HEK293 (cell line): Measurements from ENCODE around the gene GTF3C4.

Source experiments
- CTCF ChIA-PET: fragments of 350-600 bp; formaldehyde crosslinking; extraction: SDS; loops from one replicate; lab custom pipeline; 2021; ENCODE audit warnings: antibody characterized with exemption; lab: Yijun Ruan, JAX
- POLR2A ChIA-PET: fragments of 300-600 bp; formaldehyde crosslinking; extraction: SDS; loops from one replicate; lab custom pipeline; 2020; ENCODE audit warnings: antibody characterized with exemption, inconsistent platforms; lab: Yijun Ruan, JAX
- H3K27ac ChIP-seq: fragments of 200-500 bp; sonication (Bioruptor generic); 2 replicates; pipeline ENCODE4 v1.5.1; 2014; ENCODE audit warnings: low read depth, low read length, control low read depth, inconsistent platforms; ENCODE audit errors: extremely low read depth
- H3K36me3 ChIP-seq, 2 experiments: fragments of 200-500 bp in 1 of 2; sonication (Bioruptor generic) in 1 of 2; 1 replicate in 1 of 2; 2 replicates in 1 of 2; pipeline ENCODE4 v1.5.1; 2014 to 2017; ENCODE audit warnings: inconsistent platforms in 2 of 2, low read length in 2 of 2; ENCODE audit not compliant: control insufficient read depth in 2 of 2, insufficient read depth in 1 of 2
- H3K4me1 ChIP-seq: fragments of 200-500 bp; sonication (Bioruptor generic); 2 replicates; pipeline ENCODE4 v1.5.1; 2014; ENCODE audit warnings: mild to moderate bottlenecking, low read length, inconsistent platforms; ENCODE audit not compliant: control insufficient read depth, insufficient read depth
- H3K4me3 ChIP-seq: 2 replicates; pipeline ENCODE4 v1.5.1; 2011; ENCODE audit warnings: low read depth, mild to moderate bottlenecking, control low read depth, low read length, moderate library complexity
- H3K9me3 ChIP-seq: fragments of 200-500 bp; sonication (Bioruptor generic); 2 replicates; pipeline ENCODE4 v1.5.1; 2014; ENCODE audit warnings: low read depth, low read length, inconsistent platforms; ENCODE audit not compliant: control insufficient read depth, insufficient read depth
- HOXD13 ChIP-seq: sonication (generic); formaldehyde crosslinking; IDR thresholded peaks from 2 replicates; pipeline ENCODE4 v1.8.0; 2022; ENCODE audit warnings: missing genetic modification reagents, borderline replicate concordance
- KLF1 ChIP-seq: fragments of 450-650 bp; formaldehyde crosslinking; IDR thresholded peaks from 2 replicates; pipeline ENCODE4 v1.5.1; 2016; ENCODE audit warnings: missing biosample characterization, missing genetic modification characterization
- KLF16 ChIP-seq: fragments of 450-650 bp; formaldehyde crosslinking; IDR thresholded peaks from 2 replicates; pipeline ENCODE4 v1.5.1; 2017; ENCODE audit warnings: missing biosample characterization, missing genetic modification characterization
- SP3 ChIP-seq: fragments of 450-650 bp; formaldehyde crosslinking; IDR thresholded peaks from 2 replicates; pipeline ENCODE4 v1.5.1; 2016; ENCODE audit warnings: missing biosample characterization, missing genetic modification characterization
- TRIM28 ChIP-seq: IDR thresholded peaks from 2 replicates; pipeline ENCODE4 v1.6.1; 2011; ENCODE audit warnings: low read length, control low read depth, borderline replicate concordance
- ZBTB21 ChIP-seq: fragments of 450-650 bp; formaldehyde crosslinking; IDR thresholded peaks from 2 replicates; pipeline ENCODE4 v1.5.1; 2017; ENCODE audit warnings: missing biosample characterization, missing genetic modification characterization
- ZBTB44 ChIP-seq: fragments of 450-650 bp; IDR thresholded peaks from 2 replicates; pipeline ENCODE4 v1.5.1; 2018; ENCODE audit warnings: missing biosample characterization, mild to moderate bottlenecking, missing genetic modification characterization
- ZNF10 ChIP-seq: fragments of 450-650 bp; formaldehyde crosslinking; IDR thresholded peaks from 2 replicates; pipeline ENCODE4 v1.5.1; 2017; ENCODE audit warnings: missing biosample characterization, missing genetic modification characterization
- ZNF114 ChIP-seq: fragments of 450-650 bp; formaldehyde crosslinking; IDR thresholded peaks from 2 replicates; pipeline ENCODE4 v1.5.0; 2017; ENCODE audit warnings: missing biosample characterization, missing genetic modification characterization
- ZNF146 ChIP-seq: fragments of 450-650 bp; formaldehyde crosslinking; IDR thresholded peaks from 2 replicates; pipeline ENCODE4 v1.5.1; 2016; ENCODE audit warnings: missing biosample characterization, missing genetic modification characterization
- ZNF211 ChIP-seq: fragments of 450-650 bp; formaldehyde crosslinking; IDR thresholded peaks from 2 replicates; pipeline ENCODE4 v1.5.1; 2016; ENCODE audit warnings: low read depth, missing biosample characterization, missing genetic modification characterization
- ZNF404 ChIP-seq: fragments of 450-650 bp; formaldehyde crosslinking; IDR thresholded peaks from 2 replicates; pipeline ENCODE4 v1.5.1; 2017; ENCODE audit warnings: missing biosample characterization, missing genetic modification characterization
- ZNF416 ChIP-seq: fragments of 450-650 bp; formaldehyde crosslinking; IDR thresholded peaks from 2 replicates; pipeline ENCODE4 v1.5.1; 2016; ENCODE audit warnings: missing biosample characterization, missing genetic modification characterization
- ZNF449 ChIP-seq: fragments of 450-650 bp; formaldehyde crosslinking; IDR thresholded peaks from 2 replicates; pipeline ENCODE4 v1.5.1; 2017; ENCODE audit warnings: missing biosample characterization, mild to moderate bottlenecking, missing genetic modification characterization, moderate library complexity
- ZNF488 ChIP-seq: fragments of 450-650 bp; formaldehyde crosslinking; IDR thresholded peaks from 2 replicates; pipeline ENCODE4 v1.5.1; 2016; ENCODE audit warnings: missing biosample characterization, missing genetic modification characterization
- ZNF600 ChIP-seq: fragments of 450-650 bp; formaldehyde crosslinking; IDR thresholded peaks from 2 replicates; pipeline ENCODE4 v1.5.1; 2016; ENCODE audit warnings: missing biosample characterization, missing genetic modification characterization
- ZNF692 ChIP-seq: fragments of 450-650 bp; formaldehyde crosslinking; IDR thresholded peaks from 2 replicates; pipeline ENCODE4 v1.5.1; 2016; ENCODE audit warnings: missing biosample characterization, missing genetic modification characterization
- ZNF747 ChIP-seq: fragments of 450-650 bp; formaldehyde crosslinking; IDR thresholded peaks from 2 replicates; pipeline ENCODE4 v1.5.1; 2016; ENCODE audit warnings: missing biosample characterization, missing genetic modification characterization
- ZNF830 ChIP-seq: fragments of 450-650 bp; IDR thresholded peaks from 2 replicates; pipeline ENCODE4 v1.5.0; 2018; ENCODE audit warnings: missing biosample characterization, missing genetic modification characterization, low read depth, mild to moderate bottlenecking, moderate library complexity
- TF ChIP-seq, protein P1 (sequence below): fragments of 450-650 bp; formaldehyde crosslinking; IDR thresholded peaks from 2 replicates; pipeline ENCODE4; 2016; ENCODE audit warnings: missing biosample characterization, missing genetic modification characterization
- TF ChIP-seq, protein P2 (sequence below): fragments of 450-650 bp; formaldehyde crosslinking; IDR thresholded peaks from 2 replicates; pipeline ENCODE4 v1.5.1; 2016; ENCODE audit warnings: missing biosample characterization, missing genetic modification characterization
- TF ChIP-seq, protein P3 (sequence below): fragments of 450-650 bp; formaldehyde crosslinking; IDR thresholded peaks from 2 replicates; pipeline ENCODE4 v1.5.1; 2016; ENCODE audit warnings: missing biosample characterization, missing genetic modification characterization
- TF ChIP-seq, protein P4 (sequence below): fragments of 450-650 bp; formaldehyde crosslinking; IDR thresholded peaks from 2 replicates; pipeline ENCODE4 v1.5.1; 2016; ENCODE audit warnings: missing biosample characterization, missing genetic modification characterization

The GTF3C4 gene

DNA sequence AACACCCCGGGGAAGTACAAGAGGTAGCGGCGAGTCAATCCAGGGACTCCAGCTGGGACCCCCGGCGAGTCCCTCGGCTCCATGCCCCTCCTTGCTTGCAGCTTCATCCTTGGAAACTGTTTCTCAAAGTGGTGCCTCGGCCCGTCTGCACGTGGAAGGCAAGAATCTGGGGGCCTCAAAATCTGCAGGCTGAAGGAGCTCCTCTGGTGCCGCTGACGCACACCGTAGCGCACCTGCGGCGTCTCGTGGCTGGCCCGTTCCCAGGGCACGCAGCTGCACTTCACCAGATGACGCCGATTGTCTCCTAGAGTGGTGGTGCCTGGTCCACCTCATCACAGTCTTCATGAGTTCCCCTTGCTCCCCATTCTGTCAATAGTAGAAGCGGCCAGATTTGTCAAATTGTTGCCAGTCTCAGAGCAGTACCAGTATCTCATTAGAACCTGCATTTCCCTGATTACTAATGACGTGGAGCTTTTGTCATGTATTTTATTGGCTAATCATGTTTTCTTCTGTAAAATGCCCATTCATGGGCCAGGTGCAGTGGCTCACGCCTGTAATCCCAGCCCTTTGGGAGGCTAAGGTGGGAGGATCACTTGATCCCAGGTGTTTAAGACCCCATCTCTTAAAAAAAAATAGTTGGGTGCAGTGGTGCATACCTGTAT is 38.6 kb downstream of the GTF3C4 start:
- Histone ChIP-seq H3K9me3 (no peaks in the 10 kb centered on the region), H3K27ac (no peak overlapping the region), H3K4me3 (no peak overlapping the region), H3K4me1 (no peaks in the 10 kb centered on the region), H3K36me3 (no peaks in the 10 kb centered on the region)
- ChIA-PET CTCF (interaction anchor here (0.7 to 1.1 kb wide), 3 partner anchors 13 to 528 kb away, joined by 3 to 6 read pairs (median 3); no protein-coding TSS in a partner anchor), POLR2A (no interaction called here)
- TF ChIP-seq, protein P1, sequence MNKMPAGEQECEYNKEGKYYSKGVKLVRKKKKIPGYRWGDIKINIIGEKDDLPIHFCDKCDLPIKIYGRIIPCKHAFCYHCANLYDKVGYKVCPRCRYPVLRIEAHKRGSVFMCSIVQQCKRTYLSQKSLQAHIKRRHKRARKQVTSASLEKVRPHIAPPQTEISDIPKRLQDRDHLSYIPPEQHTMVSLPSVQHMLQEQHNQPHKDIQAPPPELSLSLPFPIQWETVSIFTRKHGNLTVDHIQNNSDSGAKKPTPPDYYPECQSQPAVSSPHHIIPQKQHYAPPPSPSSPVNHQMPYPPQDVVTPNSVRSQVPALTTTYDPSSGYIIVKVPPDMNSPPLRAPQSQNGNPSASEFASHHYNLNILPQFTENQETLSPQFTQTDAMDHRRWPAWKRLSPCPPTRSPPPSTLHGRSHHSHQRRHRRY (tag by site-specific recombination): no peak
- TF ChIP-seq ZNF449 (no peak), ZBTB44 (tag by site-specific recombination) (no peak), ZNF692 (tag by site-specific recombination) (no peak), ZNF404 (no peak), ZNF114 (tag by site-specific recombination) (no peak), ZNF146 (no peak), ZBTB21 (tag by site-specific recombination) (no peak), ZNF600 (tag by site-specific recombination) (no peak), KLF1 (tag by site-specific recombination) (no peak)
- TF ChIP-seq, protein P2, sequence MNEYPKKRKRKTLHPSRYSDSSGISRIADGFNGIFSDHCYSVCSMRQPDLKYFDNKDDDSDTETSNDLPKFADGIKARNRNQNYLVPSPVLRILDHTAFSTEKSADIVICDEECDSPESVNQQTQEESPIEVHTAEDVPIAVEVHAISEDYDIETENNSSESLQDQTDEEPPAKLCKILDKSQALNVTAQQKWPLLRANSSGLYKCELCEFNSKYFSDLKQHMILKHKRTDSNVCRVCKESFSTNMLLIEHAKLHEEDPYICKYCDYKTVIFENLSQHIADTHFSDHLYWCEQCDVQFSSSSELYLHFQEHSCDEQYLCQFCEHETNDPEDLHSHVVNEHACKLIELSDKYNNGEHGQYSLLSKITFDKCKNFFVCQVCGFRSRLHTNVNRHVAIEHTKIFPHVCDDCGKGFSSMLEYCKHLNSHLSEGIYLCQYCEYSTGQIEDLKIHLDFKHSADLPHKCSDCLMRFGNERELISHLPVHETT (tag by site-specific recombination): no peak

DNA sequence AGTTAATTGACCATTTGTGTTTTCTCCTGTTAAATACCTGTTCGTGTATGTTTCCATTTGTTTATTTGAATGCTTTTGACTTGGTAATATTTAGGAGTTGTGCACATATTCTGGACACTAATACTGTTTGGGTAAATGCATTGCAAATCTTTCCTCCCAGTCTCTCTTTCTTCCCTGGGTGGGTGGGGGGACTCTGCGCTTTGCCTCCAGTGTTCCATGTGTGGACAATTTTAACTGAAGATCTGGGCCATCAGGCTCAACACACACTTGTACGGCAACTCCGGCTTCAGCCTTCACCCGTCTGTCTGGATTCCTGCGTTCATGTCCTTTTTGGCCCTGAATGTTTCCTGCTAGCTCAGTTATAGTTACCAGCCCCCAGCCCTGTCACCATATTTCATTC is 40.1 kb downstream of the GTF3C4 start:
- no peaks in the 10 kb centered on the region for H3K9me3 ChIP-seq
- H3K4me3 ChIP-seq: no peak overlapping the region
- ChIA-PET CTCF (no interaction called here), POLR2A (no interaction called here)
- no peaks in the 10 kb centered on the region for H3K36me3 ChIP-seq
- no peak overlapping the region for H3K27ac ChIP-seq
- H3K4me1 ChIP-seq: no peaks in the 10 kb centered on the region
- TF ChIP-seq ZNF747 (tag by site-specific recombination) (no peak), ZNF830 (no peak), ZNF211 (no peak), ZNF488 (no peak), SP3 (tag by site-specific recombination) (no peak), ZNF416 (tag by site-specific recombination) (no peak), TRIM28 (no peak), KLF16 (no peak), ZNF404 (no peak), HOXD13 (CRISPR knock-in tag) (no peak), ZNF10 (tag by site-specific recombination) (no peak)
- TF ChIP-seq, protein P3, sequence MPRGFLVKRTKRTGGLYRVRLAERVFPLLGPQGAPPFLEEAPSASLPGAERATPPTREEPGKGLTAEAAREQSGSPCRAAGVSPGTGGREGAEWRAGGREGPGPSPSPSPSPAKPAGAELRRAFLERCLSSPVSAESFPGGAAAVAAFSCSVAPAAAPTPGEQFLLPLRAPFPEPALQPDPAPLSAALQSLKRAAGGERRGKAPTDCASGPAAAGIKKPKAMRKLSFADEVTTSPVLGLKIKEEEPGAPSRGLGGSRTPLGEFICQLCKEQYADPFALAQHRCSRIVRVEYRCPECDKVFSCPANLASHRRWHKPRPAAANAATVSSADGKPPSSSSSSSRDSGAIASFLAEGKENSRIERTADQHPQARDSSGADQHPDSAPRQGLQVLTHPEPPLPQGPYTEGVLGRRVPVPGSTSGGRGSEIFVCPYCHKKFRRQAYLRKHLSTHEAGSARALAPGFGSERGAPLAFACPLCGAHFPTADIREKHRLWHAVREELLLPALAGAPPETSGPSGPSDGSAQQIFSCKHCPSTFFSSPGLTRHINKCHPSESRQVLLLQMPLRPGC (tag by site-specific recombination): no peak
- TF ChIP-seq, protein P4, sequence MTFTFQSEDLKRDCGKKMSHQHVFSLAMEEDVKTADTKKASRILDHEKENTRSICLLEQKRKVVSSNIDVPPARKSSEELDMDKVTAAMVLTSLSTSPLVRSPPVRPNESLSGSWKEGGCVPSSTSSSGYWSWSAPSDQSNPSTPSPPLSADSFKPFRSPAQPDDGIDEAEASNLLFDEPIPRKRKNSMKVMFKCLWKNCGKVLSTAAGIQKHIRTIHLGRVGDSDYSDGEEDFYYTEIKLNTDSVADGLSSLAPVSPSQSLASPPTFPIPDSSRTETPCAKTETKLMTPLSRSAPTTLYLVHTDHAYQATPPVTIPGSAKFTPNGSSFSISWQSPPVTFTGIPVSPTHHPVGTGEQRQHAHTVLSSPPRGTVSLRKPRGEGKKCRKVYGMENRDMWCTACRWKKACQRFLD: no peak
